COLO668 (cell line): Measurements from ENCODE around the gene ILKAP.

Source experiments
- DNase-seq: peaks from one replicate; lab custom pipeline; 2025; ENCODE audit not compliant: unreplicated experiment; lab: John Stamatoyannopoulos, UW

Gene ILKAP

DNA sequence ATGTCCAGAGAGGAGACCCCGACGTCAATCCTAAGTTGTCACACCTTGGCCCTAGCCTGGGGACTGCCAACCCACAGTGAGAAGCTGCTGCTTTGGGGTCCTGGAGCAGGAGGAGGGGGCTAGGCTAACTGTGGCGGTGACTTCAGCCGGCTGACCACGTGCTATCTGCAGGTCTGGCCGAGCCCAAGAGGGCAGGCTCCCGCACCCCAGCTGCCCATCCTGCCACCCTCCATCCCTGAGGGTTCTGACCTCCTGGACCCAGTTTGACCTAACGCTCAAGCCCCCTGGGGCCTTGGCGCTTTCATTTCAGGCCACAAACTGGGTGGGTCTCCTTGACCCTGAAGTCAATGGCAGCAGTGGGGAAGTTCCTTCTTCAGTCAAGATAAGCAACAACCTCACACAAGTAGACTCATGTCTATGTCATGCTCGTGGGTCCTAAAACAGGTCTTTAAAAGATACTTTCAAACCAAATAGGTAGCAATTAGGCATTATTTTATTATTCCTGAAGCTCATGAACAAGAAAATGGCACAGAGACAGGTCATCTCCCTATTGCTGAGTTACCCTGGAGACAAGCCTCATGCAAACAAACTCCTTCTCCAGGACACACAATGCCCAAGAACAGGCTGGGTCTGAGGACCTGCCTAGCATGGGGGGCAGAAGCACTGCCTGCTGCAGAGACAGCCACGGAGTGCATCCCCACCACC is 34.1 kb upstream of the ILKAP start:
- DNase-seq, result no peak

DNA sequence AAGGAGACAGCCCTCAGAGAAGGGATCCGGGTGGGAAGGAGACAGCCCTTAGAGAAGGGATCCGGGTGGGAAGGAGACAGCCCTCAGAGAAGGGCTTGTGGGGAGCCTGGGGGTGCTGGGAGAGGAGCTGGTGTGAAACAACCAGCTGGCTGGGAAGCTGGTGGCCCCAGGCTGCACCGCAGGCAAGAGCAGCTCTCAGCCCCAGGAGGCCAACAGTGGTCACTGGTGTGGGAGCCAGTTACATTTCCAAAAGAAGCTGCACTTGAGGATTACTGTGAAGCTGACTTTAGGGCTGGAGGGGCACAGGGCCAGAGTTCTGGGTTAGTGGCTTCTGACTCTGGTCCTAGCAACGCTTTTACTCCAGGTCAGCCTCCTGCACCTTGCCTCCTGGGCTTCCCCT is 33.1 kb upstream of the ILKAP start:
- DNase-seq, result no peak

DNA sequence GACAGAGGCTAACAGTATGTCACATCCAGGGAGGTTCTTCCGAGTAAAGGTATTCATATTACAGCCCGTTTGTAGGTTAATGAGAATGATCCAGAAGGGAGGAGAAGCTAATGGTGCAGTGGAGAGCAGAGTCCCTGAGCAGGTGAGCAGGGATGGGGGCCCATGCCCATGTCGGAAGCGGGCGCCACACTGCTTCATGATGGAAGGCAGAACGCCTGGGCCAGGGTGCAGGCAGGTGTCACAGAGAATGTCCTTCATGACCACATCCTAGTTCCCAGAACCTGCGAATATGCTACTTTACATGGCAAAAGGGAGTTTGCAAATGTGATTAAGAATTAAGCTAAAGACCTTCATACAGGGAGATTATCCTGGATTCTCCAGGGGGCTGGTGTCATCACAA is 32.4 kb upstream of the ILKAP start:
- DNase-seq, result no peak

DNA sequence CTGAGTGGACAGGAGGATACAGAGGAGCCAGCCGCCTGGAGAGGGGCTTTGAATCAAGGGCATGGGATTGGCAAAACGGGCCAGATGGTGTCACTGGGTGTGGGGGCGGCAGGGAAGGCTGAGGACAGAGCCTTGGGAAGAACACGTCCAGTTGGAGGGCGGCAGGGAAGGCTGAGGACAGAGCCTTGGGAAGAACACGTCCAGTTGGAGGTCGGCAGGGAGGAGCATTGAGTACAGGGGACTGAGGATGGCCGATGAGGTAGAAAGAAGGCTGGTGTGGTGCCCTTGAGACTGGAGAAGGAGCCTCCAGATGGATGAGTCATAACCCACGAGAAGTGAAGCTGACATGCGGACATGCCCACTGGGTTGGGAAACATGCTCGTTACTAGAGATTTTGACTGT is 31.8 kb upstream of the ILKAP start:
- DNase-seq, result no peak

DNA sequence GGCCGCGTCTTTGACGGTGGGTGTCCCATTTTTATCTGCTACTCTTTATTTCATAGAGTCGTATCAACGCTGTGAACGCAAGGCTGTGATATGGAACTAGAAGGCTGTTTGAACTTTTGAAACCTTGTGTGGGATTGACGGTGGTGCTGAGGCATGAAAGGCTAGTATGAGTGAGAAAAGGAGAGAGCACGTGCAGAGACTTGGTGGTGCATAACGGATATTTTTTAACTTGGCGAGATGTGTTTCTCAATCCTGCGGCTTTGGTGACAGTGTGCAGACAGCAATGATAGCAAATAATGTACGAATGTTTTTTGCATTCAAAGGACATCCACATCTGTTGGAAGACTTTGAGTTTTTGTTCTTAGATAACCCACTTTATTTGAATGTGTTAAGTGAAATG is 30.1 kb upstream of the ILKAP start:
- no peak for DNase-seq

DNA sequence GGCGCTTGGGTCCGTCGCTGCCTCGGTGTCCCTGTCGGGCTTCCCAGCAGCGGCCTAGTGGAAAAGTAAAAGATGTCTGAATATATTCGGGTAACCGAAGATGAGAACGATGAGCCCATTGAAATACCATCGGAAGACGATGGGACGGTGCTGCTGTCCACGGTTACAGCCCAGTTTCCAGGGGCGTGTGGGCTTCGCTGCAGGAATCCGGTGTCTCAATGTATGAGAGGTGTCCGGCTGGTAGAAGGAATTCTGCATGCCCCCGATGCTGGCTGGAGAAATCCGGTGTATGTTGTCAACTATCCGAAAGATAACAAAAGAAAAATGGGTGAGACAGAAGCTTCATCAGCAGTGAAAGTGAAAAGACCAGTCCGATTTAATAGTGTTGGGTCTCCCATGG is 28.3 kb upstream of the ILKAP start:
- no peak for DNase-seq

DNA sequence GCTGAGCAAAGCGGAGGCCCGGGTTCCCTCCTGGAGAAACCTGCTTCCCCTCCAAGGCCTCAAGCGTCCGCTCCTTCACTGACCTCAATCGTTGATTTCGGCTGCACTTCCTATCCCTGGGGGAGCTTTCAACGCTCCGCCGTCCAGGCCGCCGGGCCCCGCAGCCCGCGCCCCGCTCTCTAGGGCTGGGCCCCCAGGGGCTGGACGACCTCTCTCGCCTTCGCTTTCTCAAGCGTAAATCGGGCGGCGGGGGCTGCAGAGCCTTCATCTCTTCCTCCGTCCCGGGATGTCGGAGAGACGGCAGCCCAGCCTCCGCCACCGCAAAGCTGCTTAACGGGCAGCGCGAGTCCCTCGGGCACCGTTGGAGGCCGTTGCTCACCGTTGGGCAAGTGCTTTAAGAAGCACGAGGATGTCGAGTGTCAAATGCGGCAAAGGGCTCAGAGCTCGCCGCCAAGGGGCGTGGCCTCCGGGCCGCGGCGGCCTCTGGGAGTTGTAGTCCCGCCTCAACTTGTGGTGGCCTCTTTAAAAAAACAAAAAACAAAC is 27.8 kb upstream of the ILKAP start:
- DNase-seq, result peak; percentile 47

DNA sequence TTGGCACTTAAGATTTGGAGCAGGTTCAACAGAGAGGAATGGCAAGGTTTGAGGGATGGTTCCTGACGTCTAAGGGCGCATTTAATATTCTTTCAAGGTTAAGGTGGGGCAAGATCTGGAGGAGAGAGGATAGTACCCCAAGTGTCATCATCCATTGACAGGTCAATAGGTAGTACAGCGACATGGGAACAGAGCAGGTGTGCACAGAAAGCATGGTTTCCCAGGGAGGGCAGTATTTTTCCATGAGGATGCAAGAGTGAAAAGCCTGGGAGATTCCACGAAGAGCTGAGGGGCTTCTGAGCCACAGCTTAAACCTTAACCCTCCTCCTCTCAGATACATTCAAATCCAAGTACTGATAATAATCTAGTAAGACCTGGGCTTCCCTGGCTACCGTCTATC is 27.2 kb upstream of the ILKAP start:
- no peak for DNase-seq

DNA sequence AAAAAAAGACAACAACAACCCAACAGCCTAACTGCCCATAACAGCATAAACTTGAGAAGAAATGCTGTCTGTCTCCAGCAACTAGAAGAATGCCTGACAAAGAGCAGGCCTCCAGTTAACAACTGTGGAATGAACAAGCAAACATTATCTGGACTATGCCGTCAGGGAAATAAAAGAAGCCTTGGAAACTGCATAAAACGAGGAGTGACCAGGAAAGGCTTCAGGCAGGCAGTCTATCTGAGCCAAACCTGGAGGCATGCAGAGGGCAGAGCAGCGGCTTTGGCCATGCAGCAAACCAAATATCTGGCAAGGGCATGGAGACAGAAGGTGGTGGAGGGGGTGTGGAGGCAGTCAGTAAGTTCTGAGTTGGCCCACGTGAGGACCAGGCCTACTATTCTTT is 25.2 kb upstream of the ILKAP start:
- no peak for DNase-seq

DNA sequence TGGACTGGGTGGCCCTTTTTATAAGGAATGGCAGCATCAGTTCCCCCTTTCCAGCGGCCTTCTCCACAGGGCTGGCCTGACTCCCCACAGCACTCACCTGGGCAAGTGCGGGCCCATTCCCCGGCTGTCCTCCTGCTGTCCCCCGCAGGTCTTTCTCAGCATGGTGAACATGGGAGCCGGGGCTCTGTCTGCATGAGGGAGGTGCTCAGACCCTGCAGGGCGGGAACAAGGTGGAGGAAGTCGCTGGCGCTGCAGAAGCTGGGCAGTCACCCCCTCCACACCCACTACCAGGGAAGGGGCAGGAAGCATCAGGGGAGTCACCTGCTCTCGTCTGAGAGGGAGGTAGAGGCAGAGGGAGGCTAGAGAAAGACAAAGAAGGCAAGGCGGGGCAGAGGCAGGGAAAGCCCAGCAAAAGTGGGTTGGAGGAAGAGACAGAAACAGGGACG is 24.1 kb upstream of the ILKAP start:
- DNase-seq, result no peak

DNA sequence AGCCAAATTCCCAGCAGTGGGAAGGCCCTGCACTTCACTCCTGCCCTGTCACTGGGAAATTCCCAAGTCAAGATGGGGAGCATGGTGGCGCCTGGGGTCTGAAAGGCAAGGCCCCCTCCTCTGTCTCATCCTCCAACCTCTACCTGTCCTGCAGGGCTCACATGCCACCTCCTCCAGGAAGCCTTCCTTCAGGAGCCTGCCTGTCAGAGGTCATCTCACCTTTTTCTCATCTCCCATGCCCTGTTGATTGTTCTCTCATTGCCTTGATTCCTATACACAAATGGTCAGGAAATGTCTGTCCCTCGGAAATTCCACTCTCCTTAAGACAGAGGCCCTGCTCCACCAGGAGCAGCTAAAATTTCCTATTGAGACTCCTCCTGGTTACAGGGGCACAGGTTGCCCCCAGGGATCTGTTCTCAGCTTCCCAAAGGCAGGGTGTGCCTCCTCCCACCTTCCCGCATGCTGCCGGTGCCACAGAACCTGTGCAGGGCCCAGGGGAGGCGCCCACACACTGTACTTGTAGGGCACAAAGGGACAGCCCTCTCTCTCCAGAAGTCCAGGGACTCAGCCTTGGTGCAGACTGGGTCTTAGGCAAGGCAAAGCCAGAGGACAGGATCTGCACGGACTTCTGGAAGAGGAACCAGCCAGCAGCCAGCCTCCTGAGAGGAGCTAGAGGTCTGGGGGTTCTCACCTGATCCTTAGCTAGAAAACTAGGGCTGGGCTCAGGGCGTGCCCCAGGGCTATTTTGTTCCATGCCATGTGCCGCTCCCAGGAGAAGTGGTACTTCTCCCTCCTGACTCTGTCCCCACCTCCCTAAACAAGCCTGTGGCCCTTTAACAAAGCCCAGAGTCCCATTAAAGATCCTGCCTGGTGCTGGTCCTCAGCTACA is 23.4 kb upstream of the ILKAP start:
- no peak for DNase-seq

DNA sequence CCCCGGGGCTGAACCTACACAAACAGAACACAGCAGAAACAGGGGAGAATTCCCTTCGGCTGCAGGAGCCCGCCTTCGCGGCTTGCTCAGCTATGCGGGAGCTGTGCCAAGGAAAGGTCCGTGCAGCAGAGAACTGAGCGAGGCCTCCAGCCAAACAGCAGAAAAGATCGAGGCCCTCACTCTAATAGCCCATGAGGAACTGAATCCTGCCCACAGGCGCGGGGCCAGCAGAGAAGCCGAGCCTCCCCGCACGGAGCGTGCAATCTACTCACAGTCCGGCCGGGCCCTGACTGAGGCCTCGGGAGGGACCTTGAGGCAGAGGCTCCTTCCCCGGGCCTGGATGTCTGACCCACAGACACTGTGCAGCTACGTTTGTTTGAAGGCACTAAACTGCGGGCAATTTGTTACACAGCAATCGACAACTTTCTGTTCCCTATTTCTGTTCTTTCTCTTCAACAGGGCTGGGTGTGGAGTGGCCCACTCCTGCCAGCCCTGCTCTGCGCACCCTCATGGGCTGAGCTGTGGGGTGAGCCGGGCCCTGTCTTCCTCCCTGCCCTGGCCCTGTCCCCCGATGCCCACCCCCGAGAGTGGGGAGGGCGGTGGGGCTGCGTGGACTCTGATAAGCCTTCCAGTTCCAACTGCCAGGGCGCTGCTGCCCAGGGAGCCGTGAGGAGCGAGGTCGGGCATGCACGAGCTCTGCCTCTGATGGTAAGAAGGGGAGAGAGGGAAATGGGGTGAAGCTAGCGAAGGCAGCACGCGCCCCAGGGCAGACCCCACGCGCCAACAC is 22.6 kb upstream of the ILKAP start:
- DNase-seq, result no peak

DNA sequence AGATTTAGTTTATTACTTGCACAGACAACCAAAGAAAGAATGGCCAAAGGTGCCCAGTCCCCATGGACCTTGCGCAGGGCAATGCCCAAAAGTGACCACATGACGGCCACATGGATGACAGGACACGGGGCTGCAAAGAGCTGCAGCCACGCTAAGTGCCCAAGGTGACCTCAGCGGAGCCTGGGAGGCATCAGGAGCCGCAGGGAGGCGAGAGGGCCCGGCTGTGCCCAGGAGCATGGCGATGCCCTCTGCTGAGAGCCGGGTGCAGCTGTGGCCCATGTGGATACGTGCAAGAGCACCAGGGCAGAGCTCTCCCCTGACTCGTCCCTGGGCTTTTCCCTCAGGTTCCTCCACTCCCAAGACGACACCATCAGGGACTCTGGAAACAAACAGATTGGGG is 21.6 kb upstream of the ILKAP start:
- DNase-seq, result no peak

DNA sequence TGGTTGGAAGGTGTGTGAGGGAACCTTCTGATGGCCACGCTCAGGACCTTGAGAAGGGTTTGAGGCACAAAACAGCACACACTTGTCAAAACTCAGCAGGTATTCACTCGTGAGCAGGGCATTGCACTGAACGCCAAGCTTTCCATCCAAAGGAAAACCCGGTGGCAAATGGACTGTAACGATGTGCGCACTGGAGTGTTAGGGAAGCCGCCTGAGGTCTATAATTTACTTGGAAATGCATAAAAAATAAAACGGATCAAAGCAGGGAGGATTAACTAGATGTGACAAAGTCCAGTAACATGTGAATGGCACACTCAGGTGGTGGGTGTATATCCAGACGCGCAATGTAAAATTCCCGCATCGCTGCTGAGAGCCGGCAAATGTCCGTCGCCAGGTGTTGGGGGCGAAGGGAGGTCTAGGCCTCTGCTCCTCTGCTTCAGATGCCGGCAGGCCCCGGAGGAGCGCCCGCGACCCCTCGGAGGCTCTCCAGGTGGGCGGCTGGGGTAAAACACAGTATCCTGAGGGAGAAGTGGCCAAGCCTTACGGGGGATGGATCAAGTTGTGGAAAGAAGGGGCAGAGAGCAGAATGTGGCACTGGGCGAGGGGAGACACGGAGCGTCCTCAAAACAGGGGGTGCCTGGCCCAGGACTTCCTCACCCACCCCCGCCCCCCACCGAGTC is 21.0 kb upstream of the ILKAP start:
- DNase-seq, result no peak

DNA sequence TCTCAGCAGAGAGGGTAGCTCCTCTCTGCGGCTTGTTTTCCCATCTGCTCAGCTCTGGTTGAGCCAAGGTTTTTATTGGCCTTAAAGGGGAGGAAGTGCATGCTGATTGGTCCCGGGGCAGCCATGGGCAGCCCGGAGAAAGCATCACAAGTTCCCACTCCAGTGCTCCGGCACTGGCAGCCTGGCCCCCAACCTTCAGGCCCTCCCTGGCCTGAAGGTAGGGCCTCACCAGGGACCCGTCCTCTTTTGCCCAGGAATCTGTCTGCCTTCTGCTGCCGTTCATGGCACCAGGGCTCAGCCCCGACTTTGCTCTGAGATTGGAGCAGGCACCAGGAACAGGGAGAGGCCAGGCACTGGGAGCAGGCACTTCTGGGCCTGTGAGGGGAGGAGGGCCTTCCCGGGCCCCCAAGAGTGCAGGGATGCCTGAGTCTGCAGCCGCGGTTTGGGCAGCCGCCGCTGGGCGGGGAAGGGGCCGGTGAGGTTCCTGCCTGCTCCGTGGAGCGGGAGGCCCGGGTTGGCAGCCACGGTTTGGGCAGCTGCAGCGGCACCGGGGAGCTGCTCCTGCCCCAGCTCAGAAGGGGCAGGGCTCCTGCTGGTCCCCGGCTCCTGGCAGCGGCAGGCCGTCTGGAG is 17.5 kb upstream of the ILKAP start:
- DNase-seq, result peak; percentile 35

DNA sequence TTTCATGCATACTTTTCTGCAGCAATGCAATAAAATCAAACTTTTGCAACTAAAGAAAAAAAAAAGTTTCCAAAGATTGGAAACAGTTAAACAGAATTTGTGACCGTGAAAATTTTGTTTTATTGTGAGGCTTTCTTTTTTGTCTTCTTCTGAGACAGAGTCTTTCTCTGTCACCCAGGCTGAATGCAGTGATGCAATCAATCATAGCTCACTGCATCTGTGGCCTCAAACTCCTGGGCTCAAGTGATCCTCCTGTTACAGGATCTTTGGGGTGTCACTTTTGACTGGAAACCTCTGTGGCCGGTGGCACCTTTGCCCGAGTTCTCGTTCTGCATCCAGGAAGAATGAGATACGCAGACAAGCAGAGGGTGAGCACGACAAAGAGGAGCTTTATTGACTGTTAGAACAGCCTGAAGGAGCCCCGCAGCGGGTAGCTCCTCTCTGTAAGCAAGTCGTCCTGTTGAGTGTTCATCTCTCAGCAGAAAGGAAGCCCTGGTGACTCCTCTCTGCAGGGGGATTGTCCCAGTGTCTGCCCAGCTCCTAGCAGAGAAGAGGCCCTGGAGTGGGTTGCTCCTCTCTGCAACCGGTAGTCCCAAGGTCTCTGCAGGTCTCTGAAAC is 16.9 kb upstream of the ILKAP start:
- DNase-seq, result no peak

DNA sequence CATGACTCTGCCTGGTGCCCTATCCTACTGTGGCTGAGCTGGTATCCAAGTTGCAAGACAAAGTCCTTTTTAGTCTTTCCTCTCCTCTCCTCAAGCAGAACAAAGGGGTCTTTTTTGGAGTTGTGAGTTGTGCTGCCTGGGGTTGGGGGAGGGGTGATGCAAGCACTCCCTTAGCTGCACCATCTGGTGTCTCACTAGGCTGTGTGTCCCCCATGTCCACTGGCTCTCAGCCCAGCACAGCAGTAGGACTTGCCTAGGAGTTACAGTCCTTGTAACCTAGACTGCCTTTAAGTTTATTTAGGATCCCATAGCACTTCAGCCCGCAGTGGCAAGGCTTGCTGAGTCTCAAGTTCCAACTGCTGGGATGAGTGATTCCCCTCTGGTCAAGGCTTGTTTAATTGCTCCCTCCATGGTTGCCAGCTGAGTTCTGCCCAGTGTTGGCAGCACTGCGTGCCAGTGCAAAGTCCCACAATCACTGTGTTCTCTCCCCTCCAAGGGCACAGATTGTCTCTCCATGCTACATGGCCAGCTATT is 13.2 kb upstream of the ILKAP start:
- DNase-seq, result no peak

DNA sequence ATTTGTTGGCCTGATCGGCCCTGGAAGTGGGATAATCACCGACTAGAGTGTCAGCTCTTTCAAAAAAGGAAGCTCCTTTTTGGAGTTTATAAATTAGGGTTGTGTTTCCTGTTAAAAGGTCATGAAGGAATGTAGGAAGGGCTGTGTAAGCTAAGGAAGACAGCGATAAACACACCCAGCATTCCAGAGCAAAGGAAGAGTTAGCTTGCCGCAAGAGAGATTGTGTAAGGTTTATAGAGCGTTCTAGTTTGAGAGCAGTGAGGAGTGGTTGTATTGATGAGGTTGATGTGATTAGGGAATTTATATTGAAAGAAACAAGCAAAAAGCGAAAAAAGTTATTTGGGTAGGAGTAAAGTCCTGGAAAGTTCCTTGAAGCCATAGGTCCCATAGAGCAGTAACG is 3.5 kb upstream of the ILKAP start:
- no peak for DNase-seq

DNA sequence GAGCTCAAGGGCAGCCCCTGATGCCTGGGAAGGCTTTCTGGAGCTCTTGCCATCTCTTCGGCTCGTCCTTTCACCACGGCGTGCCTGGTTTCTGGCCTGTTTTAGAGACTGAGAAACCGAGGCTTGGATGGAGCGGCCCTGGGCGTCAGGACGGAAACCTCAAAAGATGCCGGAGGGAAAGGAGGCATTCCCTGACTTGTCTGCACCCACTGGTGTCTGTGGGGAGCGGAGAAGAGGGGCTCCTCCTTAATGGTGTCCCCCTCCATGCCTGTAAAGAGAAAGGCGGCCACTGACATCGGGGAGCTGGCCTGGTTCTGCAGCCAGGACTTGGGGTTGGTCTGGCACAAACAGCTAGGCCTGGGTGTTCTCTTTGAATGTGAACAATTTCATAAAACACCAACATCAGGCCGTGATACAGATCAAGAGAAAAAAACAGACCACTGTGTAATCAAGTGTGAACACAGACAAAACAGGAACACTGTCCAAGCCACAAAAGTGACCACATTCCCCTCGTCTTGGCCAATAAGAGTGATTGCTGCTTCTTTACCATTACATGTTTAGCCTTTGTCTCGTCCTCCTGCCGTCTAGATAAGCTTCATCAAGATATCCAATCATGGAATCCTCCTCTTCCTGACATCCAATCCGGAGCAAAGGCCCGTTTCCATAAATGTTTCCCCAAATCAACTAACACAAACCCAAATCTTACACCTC is 633 bp upstream of the ILKAP start:
- DNase-seq, result no peak
